ENCODE measurements around the gene MAPKAPK2.
A peak's percentile ranks its signal among the peaks of the same experiment; 100 is the strongest.

MAPKAPK2 gene

GRCh38 chr1:206668351-206668750, 16.4 kb upstream of the MAPKAPK2 start:
- TF ChIP-seq POLR2A (IDR thresholded peaks at IDR 0.05; ENCODE audit: low read depth, low read length): no peak
- no peak for TF ChIP-seq POU2F2 (IDR thresholded peaks at IDR 0.05; ENCODE audit: low read depth, low read length)
- no peak for TF ChIP-seq SPI1 (IDR thresholded peaks at IDR 0.05; ENCODE audit: low read depth, low read length)
- no peak for TF ChIP-seq POLR2AphosphoS5 (IDR thresholded peaks at IDR 0.05; ENCODE audit: low read depth, low read length)
- no peak for TF ChIP-seq TAF1 (IDR thresholded peaks at IDR 0.05; ENCODE audit: low read depth, low read length)
- TF ChIP-seq PAX5 (IDR thresholded peaks at IDR 0.05; ENCODE audit: insufficient read depth, low read length, severe bottlenecking): no peak
- no peak for FAIRE-seq
- DNase-seq (ENCODE audit: insufficient read length, low spot score): no peak

- FAIRE-seq: no peak
- TF ChIP-seq TAF1 (IDR thresholded peaks at IDR 0.05; ENCODE audit: low read depth, low read length) (no peak), POLR2A (IDR thresholded peaks at IDR 0.05; ENCODE audit: low read depth, low read length) (no peak), PAX5 (IDR thresholded peaks at IDR 0.05; ENCODE audit: insufficient read depth, low read length, severe bottlenecking) (no peak), SPI1 (IDR thresholded peaks at IDR 0.05; ENCODE audit: low read depth, low read length) (no peak), POLR2AphosphoS5 (IDR thresholded peaks at IDR 0.05; ENCODE audit: low read depth, low read length) (no peak), POU2F2 (IDR thresholded peaks at IDR 0.05; ENCODE audit: low read depth, low read length) (no peak)
- no peak for DNase-seq (ENCODE audit: insufficient read length, low spot score)
Observed at GRCh38 chr1:206668874-206669410, 15.8 kb upstream of the MAPKAPK2 start.

- TF ChIP-seq POLR2AphosphoS5 (IDR thresholded peaks at IDR 0.05; ENCODE audit: low read depth, low read length): no peak
- TF ChIP-seq POU2F2 (IDR thresholded peaks at IDR 0.05; ENCODE audit: low read depth, low read length): no peak
- TF ChIP-seq POLR2A (IDR thresholded peaks at IDR 0.05; ENCODE audit: low read depth, low read length): no peak
- no peak for TF ChIP-seq SPI1 (IDR thresholded peaks at IDR 0.05; ENCODE audit: low read depth, low read length)
- no peak for TF ChIP-seq PAX5 (IDR thresholded peaks at IDR 0.05; ENCODE audit: insufficient read depth, low read length, severe bottlenecking)
- no peak for TF ChIP-seq TAF1 (IDR thresholded peaks at IDR 0.05; ENCODE audit: low read depth, low read length)
- FAIRE-seq (no peak), DNase-seq (ENCODE audit: insufficient read length, low spot score) (no peak)
Observed at GRCh38 chr1:206672011-206672688, 12.6 kb upstream of the MAPKAPK2 start.

- DNase-seq (ENCODE audit: insufficient read length, low spot score) (no peak), FAIRE-seq (no peak)
- TF ChIP-seq SPI1 (IDR thresholded peaks at IDR 0.05; ENCODE audit: low read depth, low read length) (peak; percentile 97), TAF1 (IDR thresholded peaks at IDR 0.05; ENCODE audit: low read depth, low read length) (no peak)
Observed at GRCh38 chr1:206672844-206673758, 11.6 kb upstream of the MAPKAPK2 start.

- no peak for FAIRE-seq
- no peak for DNase-seq (ENCODE audit: insufficient read length, low spot score)
- no peak for TF ChIP-seq TAF1 (IDR thresholded peaks at IDR 0.05; ENCODE audit: low read depth, low read length)
- TF ChIP-seq POU2F2 (IDR thresholded peaks at IDR 0.05; ENCODE audit: low read depth, low read length): no peak
- TF ChIP-seq POLR2A (IDR thresholded peaks at IDR 0.05; ENCODE audit: low read depth, low read length): no peak
- no peak for TF ChIP-seq PAX5 (IDR thresholded peaks at IDR 0.05; ENCODE audit: insufficient read depth, low read length, severe bottlenecking)
- no peak for TF ChIP-seq SPI1 (IDR thresholded peaks at IDR 0.05; ENCODE audit: low read depth, low read length)
- TF ChIP-seq POLR2AphosphoS5 (IDR thresholded peaks at IDR 0.05; ENCODE audit: low read depth, low read length): no peak
Observed at GRCh38 chr1:206674236-206674635, 10.5 kb upstream of the MAPKAPK2 start.

- no peak for TF ChIP-seq TAF1 (IDR thresholded peaks at IDR 0.05; ENCODE audit: low read depth, low read length)
- no peak for TF ChIP-seq POU2F2 (IDR thresholded peaks at IDR 0.05; ENCODE audit: low read depth, low read length)
- TF ChIP-seq POLR2AphosphoS5 (IDR thresholded peaks at IDR 0.05; ENCODE audit: low read depth, low read length): no peak
- TF ChIP-seq PAX5 (IDR thresholded peaks at IDR 0.05; ENCODE audit: insufficient read depth, low read length, severe bottlenecking): no peak
- TF ChIP-seq SPI1 (IDR thresholded peaks at IDR 0.05; ENCODE audit: low read depth, low read length): no peak
- TF ChIP-seq POLR2A (IDR thresholded peaks at IDR 0.05; ENCODE audit: low read depth, low read length): no peak
- FAIRE-seq: no peak
- DNase-seq (ENCODE audit: insufficient read length, low spot score): no peak
Observed at GRCh38 chr1:206674745-206675175, 9.9 kb upstream of the MAPKAPK2 start.

- DNase-seq (ENCODE audit: insufficient read length, low spot score): no peak
- FAIRE-seq: no peak
- TF ChIP-seq SPI1 (IDR thresholded peaks at IDR 0.05; ENCODE audit: low read depth, low read length) (peak; percentile 18; the same call in 1 of the 2 replicates), POLR2AphosphoS5 (IDR thresholded peaks at IDR 0.05; ENCODE audit: low read depth, low read length) (no peak)
Observed at GRCh38 chr1:206676499-206676898, 8.2 kb upstream of the MAPKAPK2 start.

- no peak for TF ChIP-seq POLR2A (IDR thresholded peaks at IDR 0.05; ENCODE audit: low read depth, low read length)
- peak; percentile 91 for FAIRE-seq
Observed at GRCh38 chr1:206678490-206678889, 6.2 kb upstream of the MAPKAPK2 start.

GRCh38 chr1:206679738-206680211, 4.9 kb upstream of the MAPKAPK2 start:
- no peak for DNase-seq (ENCODE audit: insufficient read length, low spot score)
- TF ChIP-seq TAF1 (IDR thresholded peaks at IDR 0.05; ENCODE audit: low read depth, low read length): no peak
- peak; percentile 98 for TF ChIP-seq SPI1 (IDR thresholded peaks at IDR 0.05; ENCODE audit: low read depth, low read length)
- TF ChIP-seq POLR2A (IDR thresholded peaks at IDR 0.05; ENCODE audit: low read depth, low read length): no peak
- no peak for TF ChIP-seq POLR2AphosphoS5 (IDR thresholded peaks at IDR 0.05; ENCODE audit: low read depth, low read length)
- TF ChIP-seq POU2F2 (IDR thresholded peaks at IDR 0.05; ENCODE audit: low read depth, low read length): peak; percentile 38; the same call in 1 of the 2 replicates
- no peak for TF ChIP-seq PAX5 (IDR thresholded peaks at IDR 0.05; ENCODE audit: insufficient read depth, low read length, severe bottlenecking)
- peak; percentile 75 for FAIRE-seq

More at GRCh38 chr1:206678490-206678889, 6.2 kb upstream of the MAPKAPK2 start:
- no peak for DNase-seq (ENCODE audit: insufficient read length, low spot score)
